PC-9 (cell line): ENCODE data around the gene CLSTN1. TPM values are rescaled to one million over a fixed set of nuclear protein-coding genes. Genes with fewer than 3 reads are reported as not detected.

Experiments used
- BruUV-seq: library from RNA; stranded (reverse); fragments of 400-500 nt; replicated peaks from 2 replicates; lab custom pipeline; 2021; lab: Mats Ljungman, UMichigan
- CTCF ChIA-PET: fragments of 300-600 bp; sonication (Branson Sonifier 250); formaldehyde crosslinking; loops from one replicate; lab custom pipeline; 2022; ENCODE audit warnings: antibody characterized with exemption; lab: Charles Lee
- POLR2A ChIA-PET: fragments of 300-600 bp; sonication (Branson Sonifier 250); formaldehyde crosslinking; loops from one replicate; lab custom pipeline; 2022; ENCODE audit warnings: antibody characterized with exemption; ENCODE audit not compliant: unreplicated experiment; lab: Charles Lee
- DNase-seq, 2 experiments: peaks; one replicate each; pipeline versions ENCODE4 v3.0.0 to v3.0.0-alpha.2; 2015 to 2022; ENCODE audit warnings: mixed read lengths in 1 of 2
- H2AFZ ChIP-seq: fragments of 200-600 bp; sonication (generic); 2 replicates; pipeline ENCODE4 v1.8.1; 2017; ENCODE audit warnings: antibody characterized with exemption
- H3F3A ChIP-seq: fragments of 200-600 bp; sonication (generic); 2 replicates; pipeline ENCODE4 v1.8.1; 2017; ENCODE audit warnings: antibody characterized with exemption, mild to moderate bottlenecking, low read depth; ENCODE audit not compliant: insufficient read depth
- H3K27ac ChIP-seq: fragments of 200-600 bp; sonication (generic); 2 replicates; pipeline ENCODE4 v1.6.1; 2016; ENCODE audit warnings: mixed run types
- H3K27me3 ChIP-seq: fragments of 200-600 bp; sonication (generic); 2 replicates; pipeline ENCODE4 v1.6.1; 2016; ENCODE audit warnings: low read depth, mixed run types; ENCODE audit not compliant: insufficient read depth
- H3K36me3 ChIP-seq: fragments of 200-600 bp; sonication (generic); 2 replicates; pipeline ENCODE4 v1.6.1; 2016; ENCODE audit warnings: low read depth, mixed run types
- H3K4me1 ChIP-seq: fragments of 200-600 bp; sonication (generic); replicated peaks from 2 replicates; pipeline ENCODE4 v1.6.1; 2016; ENCODE audit warnings: mixed run types; ENCODE audit not compliant: insufficient read depth
- H3K4me2 ChIP-seq: fragments of 200-600 bp; sonication (generic); 2 replicates; pipeline ENCODE4 v1.6.1; 2017; ENCODE audit warnings: mixed run types
- H3K4me3 ChIP-seq: fragments of 200-600 bp; sonication (generic); 2 replicates; pipeline ENCODE4 v1.6.1; 2016; ENCODE audit warnings: mixed run types
- H3K79me2 ChIP-seq: fragments of 200-600 bp; sonication (generic); 2 replicates; pipeline ENCODE4 v1.6.1; 2017; ENCODE audit warnings: low read depth, mixed run types
- H3K9me2 ChIP-seq: fragments of 200-600 bp; sonication (generic); 2 replicates; pipeline ENCODE4 v1.8.1; 2017; ENCODE audit warnings: mild to moderate bottlenecking; ENCODE audit not compliant: insufficient read depth
- H3K9me3 ChIP-seq: fragments of 200-600 bp; sonication (generic); 2 replicates; pipeline ENCODE4 v1.8.1; 2016; ENCODE audit warnings: low read depth; ENCODE audit not compliant: insufficient read depth
- H4K20me1 ChIP-seq: fragments of 200-600 bp; sonication (generic); 2 replicates; pipeline ENCODE4 v1.8.1; 2017; ENCODE audit not compliant: insufficient read depth
- CTCF ChIP-seq: fragments of 200-600 bp; sonication (generic); conservative IDR thresholded peaks from 2 replicates; pipeline ENCODE4 v1.6.1; 2017; ENCODE audit warnings: mixed run types, antibody characterized with exemption, mild to moderate bottlenecking, moderate library complexity
- EZH2 ChIP-seq: fragments of 200-600 bp; sonication (generic); IDR thresholded peaks from 2 replicates; pipeline ENCODE4 v1.8.0; 2017; ENCODE audit warnings: antibody characterized with exemption, low read depth
- intact Hi-C: fragments of 100-400 bp; cut with micrococcal nuclease; formaldehyde crosslinking; loops from one replicate; pipeline ENCODE4 v1.10.0; 2022; ENCODE audit not compliant: unreplicated experiment
- total RNA-seq: library from RNA; stranded (reverse); gene quantifications from 2 replicates; pipeline ENCODE4 v1.2.3, GENCODE V29; 2021

CLSTN1 gene
- total RNA-seq, 1 experiment from 2014 or later = 140 TPM

- H3K27me3 ChIP-seq = no peaks in the 10 kb centered on the region
- H3K4me2 ChIP-seq = no peak overlapping the region
- H4K20me1 ChIP-seq = no peaks in the 10 kb centered on the region
- ChIA-PET POLR2A (no interaction called here), CTCF (no interaction called here)
- DNase-seq = no peak
- no peaks in the 10 kb centered on the region for H3K79me2 ChIP-seq
- intact Hi-C loops = loop anchor here (1.0 to 5.0 kb wide), 4 partner anchors 83 to 280 kb away; partner anchors contain the start of gene TMEM201
- no peaks in the 10 kb centered on the region for H3K36me3 ChIP-seq
- no peaks in the 10 kb centered on the region for H3F3A ChIP-seq
- H2AFZ ChIP-seq = no peak overlapping the region
- TF ChIP-seq CTCF = no peak
- no peak overlapping the region for H3K4me3 ChIP-seq
- H3K9me3 ChIP-seq = no peaks in the 10 kb centered on the region
- no peak overlapping the region for H3K27ac ChIP-seq
- H3K9me2 ChIP-seq = no peaks in the 10 kb centered on the region
- no TSS peak for BruUV-seq
- no peaks in the 10 kb centered on the region for H3K4me1 ChIP-seq
These were observed 43.1 kb upstream of the CLSTN1 start for GRCh38 chr1:9866836-9867235.

GRCh38 chr1:9865724-9866123 lies 42.0 kb upstream of the CLSTN1 start:
- CTCF ChIA-PET = no interaction called here
- no peaks in the 10 kb centered on the region for H3K4me1 ChIP-seq
- POLR2A ChIA-PET = no interaction called here
- no peaks in the 10 kb centered on the region for H3F3A ChIP-seq
- H3K4me3 ChIP-seq = no peak overlapping the region
- no peak overlapping the region for H3K27ac ChIP-seq
- H3K9me2 ChIP-seq = no peaks in the 10 kb centered on the region
- H4K20me1 ChIP-seq = no peaks in the 10 kb centered on the region
- TF ChIP-seq CTCF = no peak
- no peaks in the 10 kb centered on the region for H3K9me3 ChIP-seq
- BruUV-seq = no TSS peak
- H3K36me3 ChIP-seq = no peaks in the 10 kb centered on the region
- no peak overlapping the region for H3K4me2 ChIP-seq
- intact Hi-C loops = loop anchor here (2.0 to 5.0 kb wide), 2 partner anchors 239 to 278 kb away; partner anchors contain the start of gene TMEM201
- H3K27me3 ChIP-seq = no peaks in the 10 kb centered on the region
- no peak overlapping the region for H2AFZ ChIP-seq
- H3K79me2 ChIP-seq = no peaks in the 10 kb centered on the region
- DNase-seq = no peak

- no peaks in the 10 kb centered on the region for H3K36me3 ChIP-seq
- TF ChIP-seq EZH2 (no peak), CTCF (no peak)
- H3F3A ChIP-seq = no peaks in the 10 kb centered on the region
- no peak overlapping the region for H3K4me3 ChIP-seq
- CTCF ChIA-PET = no interaction called here
- no TSS peak for BruUV-seq
- H3K27me3 ChIP-seq = no peaks in the 10 kb centered on the region
- H3K9me3 ChIP-seq = no peaks in the 10 kb centered on the region
- H2AFZ ChIP-seq = no peak overlapping the region
- H3K4me2 ChIP-seq = no peak overlapping the region
- H3K4me1 ChIP-seq = no peaks in the 10 kb centered on the region
- intact Hi-C loops = no loop called here
- no peaks in the 10 kb centered on the region for H3K9me2 ChIP-seq
- no peak overlapping the region for H3K27ac ChIP-seq
- DNase-seq = no peak
- H3K79me2 ChIP-seq = no peaks in the 10 kb centered on the region
- no peaks in the 10 kb centered on the region for H4K20me1 ChIP-seq
- POLR2A ChIA-PET = interaction anchor here (0.5 kb wide), 1 partner anchor 1083 kb away, joined by 7 read pairs; no protein-coding TSS in a partner anchor
These were observed 39.6 kb upstream of the CLSTN1 start for GRCh38 chr1:9863371-9863770.
